T1000 (cell line): ENCODE results near the gene MIA3.
"Not testable (repeated sequence)": the region's sequence is repeated elsewhere in the genome, so short reads cannot be mapped to it uniquely, and the experiment has no call there.

Experiments used
- DNase-seq: peaks from one replicate; lab custom pipeline; 2025; ENCODE audit warnings: mixed read lengths; lab: John Stamatoyannopoulos, UW

The MIA3 gene

DNA sequence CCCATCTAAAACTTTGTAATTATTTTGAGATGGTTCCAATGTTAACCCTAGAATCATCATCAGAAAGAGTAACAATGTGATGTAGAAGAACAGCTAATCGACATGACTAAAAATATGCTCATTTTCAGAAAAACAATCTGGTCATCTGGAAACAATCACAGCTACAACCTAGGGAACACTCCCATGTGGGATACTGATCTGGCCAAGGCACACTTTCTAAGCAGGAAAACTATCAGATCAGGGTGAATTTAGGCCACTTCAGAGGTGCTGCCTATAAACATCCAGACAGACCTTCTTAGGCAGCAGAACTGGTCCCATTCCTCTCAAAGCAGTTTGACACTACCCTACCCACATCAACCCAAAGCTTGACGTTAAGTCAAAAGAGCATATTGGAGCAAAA, 51.2 kb downstream of the MIA3 start:
- DNase-seq = not testable (repeated sequence)

DNA sequence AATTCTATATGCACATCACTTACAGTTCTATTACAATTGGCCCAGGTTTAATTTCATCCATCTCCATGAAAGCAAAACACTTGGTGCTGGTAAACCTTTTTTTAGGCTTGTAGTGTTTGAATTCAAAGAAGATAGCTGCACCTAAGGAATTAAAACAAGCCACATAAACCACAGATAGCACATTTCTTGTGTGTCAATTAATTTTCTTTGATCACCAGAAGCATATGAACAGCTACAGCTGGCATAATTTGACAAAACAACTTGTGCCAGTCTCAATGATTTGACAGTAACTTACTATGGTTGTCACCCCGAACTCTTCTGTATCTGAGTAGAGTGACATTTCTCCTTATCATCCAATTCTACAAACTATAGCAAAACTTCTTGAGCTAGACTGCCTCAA, 52.2 kb downstream of the MIA3 start:
- no peak for DNase-seq

DNA sequence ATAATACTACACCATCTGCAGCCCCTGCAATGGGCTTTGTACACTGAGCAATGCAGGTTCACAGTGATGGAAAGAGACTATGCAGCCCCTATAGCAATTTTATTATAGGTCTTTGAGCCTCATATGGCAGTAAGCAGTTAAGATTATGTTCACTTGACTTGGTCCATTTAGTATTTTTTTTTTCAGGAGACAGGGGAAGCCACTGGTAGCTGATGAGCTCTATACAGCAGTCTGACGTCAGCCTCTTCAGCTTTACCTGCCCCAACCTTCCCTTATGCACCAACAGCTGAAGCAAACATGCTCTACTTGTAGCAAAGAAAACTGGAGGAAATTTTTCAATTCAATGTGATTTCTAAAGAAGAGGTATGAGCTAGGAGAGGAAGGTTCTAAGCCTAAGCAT, 62.2 kb downstream of the MIA3 start:
- DNase-seq = no peak

DNA sequence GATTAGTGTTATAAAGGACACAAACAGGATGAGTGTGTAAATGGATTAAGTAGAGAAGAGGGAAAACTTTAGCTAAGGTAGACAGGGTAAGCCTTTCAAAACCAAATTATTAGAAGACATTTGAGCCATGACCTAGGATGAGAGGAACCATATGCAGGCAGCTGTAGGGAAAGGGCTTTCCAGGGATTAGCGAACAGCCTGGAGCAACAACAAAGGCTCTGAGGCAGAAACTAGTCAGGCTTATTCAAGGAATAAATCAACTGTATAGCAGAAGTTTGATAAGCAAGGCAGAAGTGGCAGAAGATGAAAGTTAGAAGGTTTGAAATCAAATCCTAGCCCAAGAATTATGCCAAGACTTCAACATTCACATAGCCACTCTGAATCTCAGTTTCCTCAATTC, 73.1 kb downstream of the MIA3 start:
- no peak for DNase-seq

DNA sequence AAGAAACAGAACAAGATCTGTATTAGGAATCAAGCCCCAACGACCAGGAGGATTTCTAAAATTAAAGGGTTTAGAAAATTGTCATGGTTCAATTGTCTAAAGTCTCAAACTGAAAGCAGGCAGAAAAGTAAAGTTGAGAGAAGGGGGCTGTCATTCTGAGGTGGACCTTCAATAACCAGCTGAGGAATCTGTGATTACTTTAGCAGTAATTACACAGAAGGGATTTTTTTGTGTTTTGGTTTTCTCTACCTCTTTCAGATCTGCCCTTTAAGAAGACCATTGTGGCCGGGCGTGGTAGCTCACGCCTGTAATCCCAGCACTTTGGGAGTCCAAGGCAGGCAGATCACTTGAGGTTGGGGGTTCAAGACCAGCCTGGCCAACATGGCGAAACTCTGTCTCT, 77.0 kb downstream of the MIA3 start:
- DNase-seq = no peak

DNA sequence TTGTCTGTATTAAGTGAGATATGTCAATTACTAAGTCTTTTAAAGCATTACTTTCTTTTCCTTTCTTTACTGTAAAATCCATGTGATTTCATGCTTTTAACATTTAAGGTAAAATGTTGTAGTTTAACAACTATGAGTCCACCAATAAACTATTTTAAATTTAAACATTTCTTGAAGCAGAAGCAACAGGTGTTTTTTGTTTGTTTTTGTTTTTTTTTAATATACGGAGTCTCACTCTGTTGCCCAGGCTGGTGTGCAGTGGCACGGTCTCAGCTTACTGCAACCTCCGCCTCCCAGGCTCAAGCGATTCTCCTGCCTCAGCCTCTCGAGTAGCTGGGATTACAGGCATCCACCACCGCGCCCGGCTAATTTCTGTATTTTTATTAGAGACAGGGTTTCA, 78.8 kb downstream of the MIA3 start:
- DNase-seq = no peak

DNA sequence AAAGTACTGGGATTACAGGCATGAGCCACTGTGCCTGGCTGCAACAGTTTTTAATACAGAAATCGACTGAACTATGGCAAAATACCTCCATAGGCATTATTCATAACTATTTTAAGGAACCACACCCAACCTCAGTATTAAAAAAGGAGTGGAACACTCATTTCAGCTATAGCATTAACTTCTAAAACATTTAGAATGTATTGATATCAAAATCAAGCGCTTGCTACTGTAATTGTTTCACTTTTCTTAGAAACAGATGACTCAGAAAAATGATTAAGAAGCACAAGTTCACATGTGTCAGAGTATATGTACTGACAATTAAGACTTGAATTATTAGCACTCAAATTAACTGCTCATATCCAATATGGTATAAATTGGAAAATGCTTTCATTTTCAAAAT, 79.3 kb downstream of the MIA3 start:
- DNase-seq = no peak

DNA sequence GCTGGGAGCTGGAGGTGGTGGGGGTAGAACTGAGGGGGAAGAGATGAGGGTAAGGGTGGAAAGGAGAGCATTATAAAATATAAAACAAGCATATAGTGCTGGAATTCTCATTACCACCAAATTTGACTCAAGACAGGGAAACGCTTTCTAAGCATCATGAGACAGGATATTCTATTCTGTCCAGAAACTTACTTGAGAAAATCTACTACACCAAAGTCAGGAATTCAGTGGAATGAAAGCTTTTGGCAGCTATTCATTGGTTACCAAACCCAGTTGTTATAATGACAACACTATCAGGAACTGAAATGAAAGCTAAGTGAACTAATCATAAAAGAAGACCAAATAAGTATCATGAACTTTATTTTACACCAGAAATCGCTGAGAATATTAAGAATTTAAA, 79.9 kb downstream of the MIA3 start:
- DNase-seq = no peak

DNA sequence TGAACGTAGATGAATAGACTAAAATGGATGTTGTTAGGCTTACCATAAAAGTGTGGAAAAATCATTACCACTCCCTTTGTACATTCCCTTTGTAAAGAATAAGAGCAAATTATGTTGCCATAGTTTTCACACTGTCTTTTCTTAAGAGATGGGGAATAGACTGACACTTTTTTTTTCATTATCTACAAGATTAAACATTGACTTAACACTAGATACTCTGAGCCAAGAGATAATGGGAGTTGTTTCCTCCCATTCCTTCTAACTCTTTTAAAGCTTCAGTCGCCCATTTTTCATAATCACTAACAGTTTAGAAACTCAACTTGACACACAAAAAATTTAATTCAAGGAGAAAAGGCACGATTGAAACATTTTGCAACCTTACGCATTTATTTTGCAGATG, 84.3 kb downstream of the MIA3 start:
- no peak for DNase-seq

DNA sequence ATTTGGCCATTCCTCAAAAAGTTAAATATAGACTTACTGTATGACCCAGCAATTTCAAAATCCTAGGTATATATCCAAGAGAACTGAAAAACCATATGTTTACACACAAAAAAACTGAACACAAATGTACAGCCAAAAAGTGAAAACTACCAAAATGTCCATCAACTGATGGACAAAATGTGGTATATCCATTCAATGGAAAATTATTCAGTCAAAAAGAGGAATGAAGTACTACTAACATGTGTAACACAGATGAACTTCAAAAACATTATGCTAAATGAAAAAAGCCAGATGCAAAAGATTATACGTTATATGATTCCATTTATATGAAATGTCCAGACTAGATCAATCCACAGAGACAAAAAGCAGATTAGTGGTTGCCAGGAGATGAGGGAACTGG, 86.4 kb downstream of the MIA3 start:
- no peak for DNase-seq

DNA sequence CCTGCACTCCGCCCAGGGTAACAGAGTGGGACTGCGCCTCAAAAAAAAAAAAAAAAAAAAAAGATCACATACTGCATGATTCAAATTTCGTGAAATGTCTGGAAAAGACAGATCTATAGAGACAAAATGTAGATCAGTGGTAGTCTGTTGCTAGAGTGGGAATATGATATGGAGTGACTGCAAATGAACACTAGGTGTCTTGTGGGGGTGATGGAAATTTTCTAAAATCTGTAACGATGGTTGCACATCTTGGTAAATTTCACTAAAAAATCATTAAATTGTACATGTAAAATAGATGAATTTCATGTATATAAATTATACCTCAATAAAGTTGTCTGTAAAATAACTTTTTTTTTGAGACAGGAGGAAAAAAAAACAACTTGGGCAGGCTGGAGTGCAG, 88.9 kb downstream of the MIA3 start:
- no peak for DNase-seq

DNA sequence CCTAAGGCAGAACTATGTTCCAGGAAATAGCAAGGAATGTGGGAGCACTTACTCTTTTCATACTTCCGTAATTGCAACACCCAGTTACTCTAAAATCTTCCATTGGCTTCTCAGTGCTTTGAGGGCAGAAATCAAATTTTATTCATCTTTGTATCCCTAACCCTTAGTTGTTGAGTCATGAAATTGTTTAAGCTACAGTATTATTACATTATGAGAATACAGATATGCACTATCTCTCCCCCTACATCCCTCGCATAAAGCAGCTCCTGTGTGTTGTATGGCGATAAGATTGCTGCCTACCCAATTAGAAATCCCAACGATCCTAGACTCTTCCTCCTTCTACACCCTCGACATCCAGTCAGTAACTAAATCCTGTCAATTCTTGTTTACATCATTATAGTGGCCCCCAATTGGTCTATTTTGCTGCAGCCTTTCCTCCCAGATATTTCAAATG, 91.8 kb downstream of the MIA3 start:
- no peak for DNase-seq

DNA sequence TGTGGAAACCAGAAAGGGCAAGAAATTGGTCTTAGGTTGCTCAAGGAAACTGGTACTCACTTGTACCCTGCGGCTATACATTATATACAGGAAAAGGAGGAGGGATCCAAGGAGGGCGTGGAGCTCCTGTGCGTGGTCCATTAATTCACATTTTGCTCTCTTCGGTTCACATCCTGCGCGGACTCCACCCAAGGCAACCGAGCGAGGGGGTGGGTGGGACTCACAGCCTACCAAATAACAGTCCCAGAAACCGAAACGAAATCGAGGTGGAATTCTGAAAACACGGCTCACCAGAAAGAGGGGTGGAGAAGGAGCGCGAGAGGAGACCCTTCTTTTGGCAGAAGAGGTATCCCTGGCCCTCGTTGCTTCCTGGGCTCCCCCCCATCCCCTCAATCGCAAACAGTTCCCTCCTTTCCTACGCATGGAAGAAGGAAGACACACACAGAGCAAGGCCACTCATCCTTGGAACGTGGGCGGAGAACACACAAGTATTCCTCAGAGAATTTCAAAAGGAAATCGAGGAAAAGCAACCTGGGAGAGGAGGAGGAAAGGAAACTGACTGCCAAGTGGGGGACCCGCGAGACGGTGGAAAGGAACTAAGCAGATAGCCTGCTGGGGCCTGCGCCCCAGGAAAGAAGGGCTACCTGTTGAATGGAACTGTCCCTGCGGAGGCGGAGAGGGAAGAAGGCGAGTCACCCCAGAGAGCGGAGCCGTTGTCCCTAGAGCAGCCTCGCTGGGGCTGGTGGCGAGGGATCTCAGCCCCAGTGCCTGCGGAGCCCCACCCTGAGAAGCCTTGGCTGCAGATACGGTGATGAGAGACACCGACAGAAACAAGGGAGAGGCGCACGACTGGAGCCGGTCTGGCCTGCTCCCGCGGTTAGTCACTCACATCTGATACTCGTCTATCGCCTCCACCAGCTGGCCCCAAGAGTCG, 93.7 kb downstream of the MIA3 start:
- peak; percentile 45 for DNase-seq

DNA sequence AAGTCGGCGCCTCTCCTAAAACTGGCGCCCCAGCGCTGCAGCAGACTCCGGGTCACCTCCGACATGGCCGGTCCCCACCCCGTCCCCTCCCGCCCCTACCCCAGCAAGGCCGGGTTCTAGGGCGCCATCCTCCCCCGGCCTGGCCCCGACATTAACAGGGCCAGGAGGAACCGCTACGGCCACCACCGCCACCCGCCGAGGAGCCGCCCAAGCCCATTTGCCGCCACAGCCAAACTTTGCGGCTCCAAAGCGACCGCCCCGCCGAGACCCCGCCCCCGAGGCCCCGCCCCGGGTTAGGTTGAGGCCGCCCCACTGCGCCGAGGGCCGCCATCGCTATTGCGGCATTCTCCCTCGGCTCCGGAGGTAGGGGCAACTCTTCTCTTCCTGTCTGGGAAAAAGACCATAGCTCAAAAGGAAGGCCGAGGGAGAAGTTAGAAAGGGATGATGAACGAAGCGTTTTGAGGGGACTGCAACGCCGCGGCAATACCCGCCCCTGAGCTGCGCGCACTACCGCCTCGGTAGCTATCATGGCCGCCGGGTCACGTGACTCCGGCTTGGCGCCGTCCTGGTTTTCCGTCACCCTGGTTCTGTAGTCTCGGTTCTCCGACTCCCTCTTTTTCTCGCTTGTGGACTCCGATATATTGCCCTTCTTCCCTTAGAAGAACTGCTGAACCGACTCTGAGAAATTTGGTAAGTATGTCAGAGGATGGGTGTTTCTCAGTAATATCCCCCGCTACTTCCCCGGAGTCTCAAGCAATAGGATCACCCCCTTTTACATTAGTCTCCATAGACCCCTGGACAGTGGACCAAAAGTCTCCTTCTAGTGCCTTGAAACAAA, 94.6 kb downstream of the MIA3 start, which contains the start of the genes AIDA and BROX:
Gene AIDA, minus strand, starts transcription at position 239 of the 838 bp plus-strand sequence. Its CDS starts 174 bp downstream, at position 65.
Gene BROX, plus strand, starts transcription at position 312 of the 838 bp plus-strand sequence. CDS start 3,136 bp downstream, outside the sequence.
- DNase-seq = peak; percentile 88

DNA sequence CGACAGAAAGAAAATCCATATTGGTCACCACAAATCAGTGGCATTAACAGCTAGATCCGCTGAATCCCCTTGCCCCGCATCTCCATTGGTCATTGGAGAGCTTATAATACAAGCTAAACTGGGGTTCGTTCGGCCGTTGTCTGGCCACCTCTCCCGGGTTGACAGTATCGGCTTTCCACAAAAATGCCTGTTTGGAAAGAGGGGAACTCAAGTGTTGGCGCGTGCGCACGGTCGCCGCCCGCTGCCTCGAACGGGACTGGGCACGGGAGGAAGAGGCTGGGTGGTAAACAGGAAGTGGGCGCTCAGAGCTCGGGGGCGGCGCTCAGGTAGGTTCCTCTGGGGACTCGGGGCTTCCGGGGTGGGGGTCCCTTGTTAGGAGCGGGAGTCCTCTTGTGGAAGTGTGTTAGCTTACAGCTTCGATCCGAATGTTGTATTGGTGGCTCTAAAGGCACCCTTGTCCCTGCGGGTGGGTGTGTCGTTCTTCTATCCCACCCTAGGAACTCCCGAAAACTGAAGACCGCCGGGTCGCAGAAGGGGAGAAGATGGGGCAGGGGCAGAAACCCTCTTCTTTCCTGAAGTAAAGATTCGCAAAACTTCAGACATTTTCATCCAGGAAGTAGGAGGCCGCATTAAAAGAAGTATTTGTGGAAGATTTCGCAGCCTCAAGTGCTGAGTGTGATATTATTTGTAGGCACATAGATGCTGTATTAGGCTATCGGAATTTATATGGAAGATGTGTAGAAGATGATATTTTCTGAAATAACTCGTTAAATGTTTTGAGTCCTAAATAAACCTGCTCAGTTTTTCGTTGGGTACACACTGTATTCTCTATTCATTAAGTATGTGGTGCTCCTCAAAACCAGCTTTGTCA, 95.4 kb downstream of the MIA3 start:
- DNase-seq = peak; percentile 87

DNA sequence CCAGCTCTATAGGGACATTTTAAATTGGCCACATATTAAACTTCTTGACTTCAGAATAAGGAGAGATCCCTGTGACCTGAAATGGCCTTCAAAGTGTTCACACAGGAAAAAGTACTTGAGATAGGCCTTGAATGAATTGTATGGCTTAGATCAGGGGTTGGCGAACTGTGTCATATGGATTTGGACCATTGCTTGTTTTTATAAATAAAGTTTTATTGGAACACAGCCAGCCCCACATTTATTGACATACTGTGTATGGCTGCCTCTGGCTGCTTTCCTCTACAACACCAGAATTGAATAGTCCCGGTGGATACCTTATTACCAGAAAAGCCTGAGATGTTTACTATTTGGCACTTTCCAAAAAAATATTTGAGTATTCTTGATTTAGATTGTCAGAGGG, 98.5 kb downstream of the MIA3 start:
- DNase-seq = no peak
